GM12878 (cell line): ENCODE measurements around the gene RGSL1. TPM values are rescaled to one million over a fixed set of nuclear protein-coding genes. Genes with fewer than 3 reads are reported as not detected.

Experiments used
- ATF2 ChIP-seq: IDR thresholded peaks from 2 replicates; pipeline ENCODE4 v1.6.1; 2012; ENCODE audit warnings: low read length, inconsistent platforms
- CHD1 ChIP-seq: IDR thresholded peaks from 2 replicates; pipeline ENCODE4 v1.6.1; 2012; ENCODE audit warnings: low read depth, low read length, improper control_type of control experiment
- E4F1 ChIP-seq: fragments of 450-650 bp; IDR thresholded peaks from 2 replicates; pipeline ENCODE4 v1.6.1; 2018; ENCODE audit warnings: borderline replicate concordance, mild to moderate bottlenecking; ENCODE audit not compliant: partially characterized antibody
- EED ChIP-seq: sonication (generic); IDR thresholded peaks from 2 replicates; pipeline ENCODE4 v1.6.1; 2016; ENCODE audit warnings: antibody characterized with exemption, low read depth
- EP300 ChIP-seq, 2 experiments: fragments of 150-350 bp in 1 of 2; IDR thresholded peaks; 2 replicates each; pipeline ENCODE4 v1.6.1; 2011 to 2012; ENCODE audit warnings: low read depth in 2 of 2, low read length in 2 of 2, borderline replicate concordance in 1 of 2, improper control_type of control experiment in 1 of 2, inconsistent platforms in 1 of 2; ENCODE audit not compliant: control insufficient read depth in 1 of 2
- ESRRA ChIP-seq: IDR thresholded peaks from 2 replicates; pipeline ENCODE4 v1.6.1; 2012; ENCODE audit warnings: mild to moderate bottlenecking, low read length, improper control_type of control experiment
- ETV6 ChIP-seq, 2 experiments: fragments of 450-650 bp in 1 of 2; IDR thresholded peaks in 1 of 2; conservative IDR thresholded peaks in 1 of 2; 2 replicates each; pipeline ENCODE4 v1.6.1; 2014; ENCODE audit warnings: antibody characterized with exemption in 1 of 2, borderline replicate concordance in 1 of 2, low read depth in 1 of 2, mild to moderate bottlenecking in 1 of 2, moderate library complexity in 1 of 2
- FOS ChIP-seq: IDR thresholded peaks from 3 replicates; pipeline ENCODE4 v1.6.1; 2011; ENCODE audit warnings: borderline replicate concordance; ENCODE audit not compliant: insufficient read length; ENCODE audit errors: extremely low read depth
- IKZF1 ChIP-seq: fragments of 450-650 bp; conservative IDR thresholded peaks from 2 replicates; pipeline ENCODE4 v1.6.1; 2017; ENCODE audit warnings: antibody characterized with exemption, mild to moderate bottlenecking
- IRF3 ChIP-seq: fragments of 450-650 bp; IDR thresholded peaks from 2 replicates; pipeline ENCODE4 v1.6.1; 2014; ENCODE audit warnings: mild to moderate bottlenecking
- MTA2 ChIP-seq: fragments of 450-650 bp; IDR thresholded peaks from 2 replicates; pipeline ENCODE4 v1.6.1; 2016; ENCODE audit warnings: low read depth, mild to moderate bottlenecking, moderate library complexity
- MXI1 ChIP-seq: fragments of 150-350 bp; IDR thresholded peaks from 2 replicates; pipeline ENCODE4 v1.6.1; 2011; ENCODE audit warnings: low read depth, mild to moderate bottlenecking, inconsistent platforms, low read length, improper control_type of control experiment
- MYC ChIP-seq: IDR thresholded peaks from 2 replicates; pipeline ENCODE4 v1.6.1; 2011; ENCODE audit warnings: mild to moderate bottlenecking, low read length, moderate library complexity, inconsistent platforms; ENCODE audit not compliant: insufficient read depth, insufficient replicate concordance, insufficient read length, severe bottlenecking
- NFXL1 ChIP-seq: fragments of 450-650 bp; IDR thresholded peaks from 2 replicates; pipeline ENCODE4 v1.6.1; 2017; ENCODE audit warnings: antibody characterized with exemption, mild to moderate bottlenecking, borderline replicate concordance
- POLR2A ChIP-seq: IDR thresholded peaks from 2 replicates; pipeline ENCODE4 v1.6.1; 2011; ENCODE audit warnings: low read depth, mild to moderate bottlenecking, low read length
- RELA ChIP-seq: fragments of 450-650 bp; IDR thresholded peaks from 2 replicates; pipeline ENCODE4 v1.8.0; 2014; ENCODE audit warnings: borderline replicate concordance; ENCODE audit not compliant: partially characterized antibody
- SP1 ChIP-seq: IDR thresholded peaks from one replicate; pipeline ENCODE4 v1.6.1; 2011; ENCODE audit warnings: low read depth, low read length
- STAT1 ChIP-seq: fragments of 450-650 bp; conservative IDR thresholded peaks from 2 replicates; pipeline ENCODE4 v1.6.1; 2014; ENCODE audit warnings: antibody characterized with exemption, mild to moderate bottlenecking
- ZNF592 ChIP-seq: fragments of 450-650 bp; IDR thresholded peaks from 2 replicates; pipeline ENCODE4 v1.6.1; 2017; ENCODE audit warnings: mild to moderate bottlenecking, moderate library complexity
- polyA plus RNA-seq, 11 experiments: library from polyadenylated mRNA; depleted of rRNA in 4 of 11; unstranded in 6 of 11; stranded (reverse) in 5 of 11; fragments of >200 nt; fragmentation: Nextera tagmentation in 4 of 11; fragmentation: Illumina TruSeq in 1 of 11; extraction: Ambion mirVana in 4 of 11; extraction: Trizol in 1 of 11; gene quantifications; 1 replicate in 1 of 11; 2 replicates in 10 of 11; pipeline versions ENCODE4 v1.2.1 to v1.2.3, GENCODE V29; 2011 to 2016; ENCODE audit warnings: inconsistent platforms in 2 of 11, missing spikeins in 2 of 11, low read depth in 1 of 11
- total RNA-seq, 4 experiments: library from RNA; depleted of rRNA in 3 of 4; stranded (reverse); fragments of >200 nt in 3 of 4; fragmentation: Illumina TruSeq in 1 of 4; extraction: Trizol in 1 of 4; gene quantifications; 2 replicates each; pipeline versions ENCODE4 v1.2.1 to v1.2.3, GENCODE V29; 2013 to 2021

Gene RGSL1
- total and polyA plus RNA-seq, 10 of the 15 experiments (the other 5 are each of a cell fraction or from before 2014, with no cell fraction given), result 0.05 to 0.28 (median 0.27) TPM; not detected in 5

GRCh38 chr1:182604175-182605164 lies 154.5 kb downstream of the RGSL1 start, which contains the start of gene RGS16 (continued):
- TF ChIP-seq ZNF592 (no peak), EP300 (IDR thresholded peaks at IDR 0.05; ENCODE audit: borderline replicate concordance in 1 of 2, control insufficient read depth in 1 of 2, low read depth in 2 of 2, low read length in 2 of 2) (0 out of 4 replicates have a peak, but pooled peaks of 1 of the 2 experiments have one; percentile 16), POLR2A (peak; percentile 100), MTA2 (no peak), E4F1 (no peak), MYC (peak; percentile 60), SP1 (no peak), NFXL1 (no peak), ESRRA (no peak), FOS (no peak), ATF2 (no peak), IKZF1 (peak; percentile 73), EED (peak; percentile 19; the same call in 1 of the 2 replicates), MXI1 (peak; percentile 50; the same call in 1 of the 2 replicates), RELA (no peak), STAT1 (no peak), CHD1 (no peak), IRF3 (no peak), ETV6 (conservative IDR thresholded peaks at IDR 0.05 in 1 of 2, IDR thresholded peaks at IDR 0.05 in 1 of 2; ENCODE audit: borderline replicate concordance in 1 of 2, low read depth in 1 of 2) (0 out of 4 replicates have a peak, but pooled peaks of 1 of the 2 experiments have one; percentile 45)
